IPS-20b (cell line): ENCODE data around the gene ASB13.

ENCODE experiments used
- H3K27ac ChIP-seq: one replicate; pipeline ENCODE4 v1.5.1; 2013; ENCODE audit warnings: low read length
- H3K27me3 ChIP-seq: 2 replicates; pipeline ENCODE4 v1.6.1; 2013; ENCODE audit warnings: mild to moderate bottlenecking, low read length, inconsistent platforms; ENCODE audit not compliant: insufficient read depth
- H3K36me3 ChIP-seq: 2 replicates; pipeline ENCODE4 v1.6.1; 2013; ENCODE audit warnings: low read depth, mild to moderate bottlenecking, inconsistent platforms, low read length, moderate library complexity; ENCODE audit not compliant: insufficient read depth
- H3K4me1 ChIP-seq: 2 replicates; pipeline ENCODE4 v1.6.1; 2013; ENCODE audit warnings: mild to moderate bottlenecking, control low read depth, inconsistent platforms, low read length, moderate library complexity; ENCODE audit not compliant: insufficient read depth
- H3K4me3 ChIP-seq: 2 replicates; pipeline ENCODE4 v1.5.1; 2013; ENCODE audit warnings: mild to moderate bottlenecking, low read length, inconsistent platforms
- H3K9ac ChIP-seq: 2 replicates; pipeline ENCODE4 v1.6.1; 2013; ENCODE audit warnings: low read depth, mild to moderate bottlenecking, inconsistent platforms, low read length, moderate library complexity
- H3K9me3 ChIP-seq: 2 replicates; pipeline ENCODE4 v1.6.1; 2013; ENCODE audit warnings: mild to moderate bottlenecking, low read depth, low read length, inconsistent platforms; ENCODE audit not compliant: insufficient read depth

ASB13 gene

GRCh38 chr10:5666841-5667630, 641 bp upstream of the ASB13 start:
- Histone ChIP-seq H3K27me3 (peaks cover 20% of the 10 kb centered on the region), H3K36me3 (no peaks in the 10 kb centered on the region), H3K9me3 (no peaks in the 10 kb centered on the region), H3K4me1 (peaks cover 17% of the 10 kb centered on the region), H3K9ac (peak overlapping the region; percentile 65; the same call in 1 of the 2 replicates), H3K27ac (no peak overlapping the region), H3K4me3 (peak overlapping the region; percentile 87)

GRCh38 chr10:5665373-5666007, 905 bp downstream of the ASB13 start:
- H3K27ac ChIP-seq = no peak overlapping the region

GRCh38 chr10:5663692-5664427, 2.5 kb downstream of the ASB13 start:
- H3K27ac ChIP-seq = peak overlapping the region; percentile 19
- peak overlapping the region; percentile 34; the same call in 1 of the 2 replicates for H3K9ac ChIP-seq
- H3K36me3 ChIP-seq = no peaks in the 10 kb centered on the region
- H3K9me3 ChIP-seq = no peaks in the 10 kb centered on the region
- peaks cover 24% of the 10 kb centered on the region for H3K4me1 ChIP-seq
- H3K27me3 ChIP-seq = peaks cover 20% of the 10 kb centered on the region
- H3K4me3 ChIP-seq = peak overlapping the region; percentile 2; the same call in 1 of the 2 replicates

More at GRCh38 chr10:5665373-5666007, 905 bp downstream of the ASB13 start:
- peak overlapping the region; percentile 73; the same call in 1 of the 2 replicates for H3K9ac ChIP-seq
- peaks cover 20% of the 10 kb centered on the region for H3K27me3 ChIP-seq
- H3K4me3 ChIP-seq = peak overlapping the region; percentile 87
- no peaks in the 10 kb centered on the region for H3K9me3 ChIP-seq
- no peaks in the 10 kb centered on the region for H3K36me3 ChIP-seq
- peaks cover 17% of the 10 kb centered on the region for H3K4me1 ChIP-seq

- H3K27ac ChIP-seq = peak overlapping the region; percentile 19
- H3K27me3 ChIP-seq = peaks cover 14% of the 10 kb centered on the region
- peak overlapping the region; percentile 34; the same call in 1 of the 2 replicates for H3K9ac ChIP-seq
- H3K4me1 ChIP-seq = peaks cover 27% of the 10 kb centered on the region
- no peak overlapping the region for H3K4me3 ChIP-seq
- no peaks in the 10 kb centered on the region for H3K9me3 ChIP-seq
- no peaks in the 10 kb centered on the region for H3K36me3 ChIP-seq
Observed at GRCh38 chr10:5662708-5663579, 3.5 kb downstream of the ASB13 start.

- Histone ChIP-seq H3K9ac (no peak overlapping the region), H3K4me3 (no peak overlapping the region), H3K36me3 (no peaks in the 10 kb centered on the region), H3K27me3 (no peaks in the 10 kb centered on the region), H3K27ac (no peak overlapping the region), H3K9me3 (no peaks in the 10 kb centered on the region), H3K4me1 (peaks cover 27% of the 10 kb centered on the region)
Observed at GRCh38 chr10:5661043-5661442, 5.4 kb downstream of the ASB13 start.

GRCh38 chr10:5659702-5660528, 6.5 kb downstream of the ASB13 start:
- Histone ChIP-seq H3K36me3 (no peaks in the 10 kb centered on the region), H3K4me3 (no peak overlapping the region), H3K4me1 (peaks cover 19% of the 10 kb centered on the region; the same call in 1 of the 2 replicates), H3K9ac (no peak overlapping the region), H3K27me3 (no peaks in the 10 kb centered on the region), H3K27ac (no peak overlapping the region), H3K9me3 (no peaks in the 10 kb centered on the region)

GRCh38 chr10:5658871-5659618, 7.3 kb downstream of the ASB13 start:
- Histone ChIP-seq H3K36me3 (no peaks in the 10 kb centered on the region), H3K9me3 (no peaks in the 10 kb centered on the region), H3K9ac (peak overlapping the region; percentile 37; the same call in 1 of the 2 replicates), H3K27ac (no peak overlapping the region), H3K27me3 (no peaks in the 10 kb centered on the region), H3K4me3 (peak overlapping the region; percentile 39; the same call in 1 of the 2 replicates), H3K4me1 (peaks cover 16% of the 10 kb centered on the region; the same call in 1 of the 2 replicates)

GRCh38 chr10:5656737-5657579, 9.4 kb downstream of the ASB13 start:
- no peak overlapping the region for H3K4me3 ChIP-seq
- H3K27me3 ChIP-seq = no peaks in the 10 kb centered on the region
- H3K9ac ChIP-seq = no peak overlapping the region
- no peaks in the 10 kb centered on the region for H3K9me3 ChIP-seq
- no peaks in the 10 kb centered on the region for H3K36me3 ChIP-seq
- H3K4me1 ChIP-seq = peaks cover 10% of the 10 kb centered on the region; the same call in 1 of the 2 replicates
- H3K27ac ChIP-seq = no peak overlapping the region

- Histone ChIP-seq H3K9me3 (no peaks in the 10 kb centered on the region), H3K4me3 (no peak overlapping the region), H3K27me3 (no peaks in the 10 kb centered on the region), H3K4me1 (peaks cover 10% of the 10 kb centered on the region; the same call in 1 of the 2 replicates), H3K36me3 (no peaks in the 10 kb centered on the region), H3K27ac (no peak overlapping the region), H3K9ac (no peak overlapping the region)
Observed at GRCh38 chr10:5655121-5655520, 11.3 kb downstream of the ASB13 start.
